DND-41 (cell line): ENCODE results near the gene RILPL1.

ENCODE experiments used
- CTCF ChIP-seq: IDR thresholded peaks from 2 replicates; pipeline ENCODE4 v1.5.1; 2012; ENCODE audit warnings: borderline replicate concordance, low read length, moderate library complexity, mild to moderate bottlenecking; ENCODE audit not compliant: poor library complexity, severe bottlenecking; ENCODE audit errors: extremely low read depth
- EZH2 ChIP-seq: IDR thresholded peaks from 3 replicates; pipeline ENCODE4 v1.6.1; 2012; ENCODE audit warnings: borderline replicate concordance, low read depth, mild to moderate bottlenecking, moderate library complexity, low read length, inconsistent platforms; ENCODE audit not compliant: severe bottlenecking

- TF ChIP-seq CTCF = no peak
- no peak for TF ChIP-seq EZH2
These were observed 97.9 kb downstream of the RILPL1 start for GRCh38 chr12:123435636-123436016.
